K562 (cell line): ENCODE results near the gene DNER. TPM values are rescaled to one million over a fixed set of nuclear protein-coding genes. Genes with fewer than 3 reads are reported as not detected.

Experiments used
- ATAC-seq: fragments of 200-7000 bp; cut with Tn5 transposase; 3 replicates; pipeline ENCODE4 v1.9.1; 2020; ENCODE audit warnings: moderate library complexity
- BruUV-seq: library from RNA; stranded (reverse); fragments of 400-500 nt; replicated peaks from 2 replicates; lab custom pipeline; 2021; lab: Mats Ljungman, UMichigan
- CTCF ChIA-PET: fragments of 300-600 bp; formaldehyde crosslinking; extraction: SDS; loops from one replicate; lab custom pipeline; 2021; ENCODE audit warnings: low intra/inter-chr PET ratio; lab: Yijun Ruan, JAX
- POLR2A ChIA-PET: fragments of 300-600, 350-650 bp; sonication (Branson Sonifier 250); formaldehyde crosslinking; extraction: SDS; loops from one replicate; lab custom pipeline; 2021; ENCODE audit warnings: antibody characterized with exemption, inconsistent platforms; lab: Yijun Ruan, JAX
- DNase-seq, 4 experiments: peaks; one replicate each; pipeline versions ENCODE4 v3.0.0 to v3.0.0-alpha.2; 2011 to 2018; ENCODE audit warnings: low spot score in 3 of 4, mixed read lengths in 3 of 4; ENCODE audit errors: extremely low read depth in 1 of 4
- FAIRE-seq: peaks from 2 replicates; lab custom pipeline; 2011; peaks lifted over from hg19 to GRCh38; lab: Jason Lieb, UNC
- H2AFZ ChIP-seq: 2 replicates; pipeline ENCODE4 v1.6.0; 2011; ENCODE audit warnings: low read depth, low read length, control low read depth, inconsistent platforms
- H3K27ac ChIP-seq: fragments of 200-600 bp; 3 replicates; pipeline ENCODE4 v1.8.0; 2011; ENCODE audit warnings: low read depth, mild to moderate bottlenecking, control low read depth, inconsistent platforms, low read length, moderate library complexity, mixed read lengths; ENCODE audit errors: extremely low read depth
- H3K27me3 ChIP-seq, 2 experiments: fragments of 300-600 bp in 1 of 2; 2 replicates in 1 of 2; 3 replicates in 1 of 2; pipeline versions ENCODE4 v1.6.0 to v1.8.0; 2011; ENCODE audit warnings: inconsistent platforms in 2 of 2, low read length in 2 of 2, mild to moderate bottlenecking in 1 of 2, mixed read lengths in 1 of 2, moderate library complexity in 1 of 2; ENCODE audit not compliant: control insufficient read depth in 2 of 2, insufficient read depth in 2 of 2
- H3K36me3 ChIP-seq: fragments of 300-600 bp; 3 replicates; pipeline ENCODE4 v1.8.0; 2011; ENCODE audit warnings: mild to moderate bottlenecking, low read length, inconsistent platforms; ENCODE audit not compliant: control insufficient read depth, insufficient read depth
- H3K4me1 ChIP-seq, 2 experiments: fragments of 200-600 bp in 1 of 2; replicated peaks in 1 of 2; 2 replicates in 1 of 2; 3 replicates in 1 of 2; pipeline versions ENCODE4 v1.5.1 to v1.8.0; 2011; ENCODE audit warnings: inconsistent platforms in 2 of 2, low read length in 2 of 2, mild to moderate bottlenecking in 1 of 2, mixed read lengths in 1 of 2, moderate library complexity in 1 of 2; ENCODE audit not compliant: control insufficient read depth in 2 of 2, insufficient read depth in 2 of 2
- H3K4me2 ChIP-seq: 2 replicates; pipeline ENCODE4 v1.6.1; 2011; ENCODE audit warnings: low read length, control low read depth, inconsistent platforms, mixed read lengths; ENCODE audit not compliant: insufficient read depth
- H3K4me3 ChIP-seq: fragments of 200-600 bp; sonication (generic), shearing (Covaris generic); 2 replicates; pipeline ENCODE4 v1.5.1; 2016; ENCODE audit warnings: control low read depth, inconsistent platforms
- H3K79me2 ChIP-seq: fragments of 200-600 bp; 3 replicates; pipeline ENCODE4 v1.8.0; 2011; ENCODE audit warnings: low read length, inconsistent platforms; ENCODE audit not compliant: control insufficient read depth, insufficient read depth
- H3K9ac ChIP-seq, 2 experiments: 2 replicates each; pipeline versions ENCODE4 v1.6.0 to v1.6.1; 2011; ENCODE audit warnings: low read depth in 2 of 2, low read length in 2 of 2, control low read depth in 1 of 2, inconsistent platforms in 1 of 2, mild to moderate bottlenecking in 1 of 2, mixed read lengths in 1 of 2; ENCODE audit not compliant: insufficient read depth in 1 of 2
- H3K9me1 ChIP-seq: one replicate; pipeline ENCODE4 v1.6.0; 2011; ENCODE audit warnings: inconsistent platforms, mild to moderate bottlenecking, low read length, moderate library complexity; ENCODE audit not compliant: control insufficient read depth, insufficient read depth
- H3K9me3 ChIP-seq: replicated peaks from 2 replicates; pipeline ENCODE4 v1.5.1; 2011; ENCODE audit warnings: low read depth, low read length, inconsistent platforms; ENCODE audit not compliant: control insufficient read depth, insufficient read depth
- H4K20me1 ChIP-seq: replicated peaks from 2 replicates; pipeline ENCODE4 v1.6.1; 2011; ENCODE audit warnings: low read length, inconsistent platforms, mixed read lengths; ENCODE audit not compliant: control insufficient read depth, insufficient read depth
- ARID4B ChIP-seq: sonication (generic); formaldehyde crosslinking; IDR thresholded peaks from 2 replicates; pipeline ENCODE4 v1.8.0; 2022; ENCODE audit warnings: mild to moderate bottlenecking, missing genetic modification reagents
- CBFA2T2 ChIP-seq: fragments of 450-650 bp; conservative IDR thresholded peaks from 2 replicates; pipeline ENCODE4 v1.6.1; 2017; ENCODE audit warnings: mild to moderate bottlenecking
- CBFA2T3 ChIP-seq: fragments of 450-650 bp; IDR thresholded peaks from 2 replicates; pipeline ENCODE4 v1.6.1; 2017
- FOXJ2 ChIP-seq: fragments of 200-800 bp; sonication (Bioruptor generic); IDR thresholded peaks from 2 replicates; pipeline ENCODE4 v1.6.1; 2016; ENCODE audit warnings: missing genetic modification characterization, missing compliant biosample characterization
- GATAD2A ChIP-seq: fragments of 450-650 bp; IDR thresholded peaks from 2 replicates; pipeline ENCODE4 v1.6.1; 2017
- KAT8 ChIP-seq: fragments of 450-650 bp; IDR thresholded peaks from 2 replicates; pipeline ENCODE4 v1.6.1; 2016; ENCODE audit warnings: low read depth, mild to moderate bottlenecking
- MCM7 ChIP-seq, 2 experiments: fragments of 450-650 bp; IDR thresholded peaks; 2 replicates each; pipeline ENCODE4 v1.6.1; 2016 to 2018
- NFRKB ChIP-seq: fragments of 450-650 bp; IDR thresholded peaks from 2 replicates; pipeline ENCODE4 v1.6.1; 2016; ENCODE audit warnings: low read depth
- NR3C1 ChIP-seq: sonication (generic); formaldehyde crosslinking; IDR thresholded peaks from 2 replicates; pipeline ENCODE4 v1.8.1; 2022; ENCODE audit warnings: missing genetic modification reagents
- PURB ChIP-seq: sonication (generic); formaldehyde crosslinking; IDR thresholded peaks from 2 replicates; pipeline ENCODE4 v1.9.0; 2021; ENCODE audit warnings: low read depth, mild to moderate bottlenecking, missing genetic modification reagents
- TAL1 ChIP-seq: fragments of 450-650 bp; IDR thresholded peaks from 2 replicates; pipeline ENCODE4 v1.6.1; 2016; ENCODE audit warnings: mild to moderate bottlenecking
- TFAM ChIP-seq: fragments of 250-450 bp; sonication (Bioruptor Pico); conservative IDR thresholded peaks from 2 replicates; pipeline ENCODE4 v1.5.0; 2021; ENCODE audit warnings: mild to moderate bottlenecking, moderate library complexity
- ZBED1 ChIP-seq: IDR thresholded peaks from 2 replicates; pipeline ENCODE4 v1.6.1; 2014
- ZNF140 ChIP-seq: fragments of 250-450 bp; sonication (Bioruptor Pico); IDR thresholded peaks from 2 replicates; pipeline ENCODE4 v1.8.0; 2021; ENCODE audit warnings: moderate library complexity, mild to moderate bottlenecking, inconsistent platforms
- ZNF146 ChIP-seq: IDR thresholded peaks from one replicate; pipeline ENCODE4 v1.6.1; 2018; ENCODE audit warnings: missing compliant biosample characterization; ENCODE audit not compliant: unreplicated experiment
- ZNF212 ChIP-seq: fragments of 450-650 bp; formaldehyde crosslinking; IDR thresholded peaks from 2 replicates; pipeline ENCODE4 v1.4.0; 2020; ENCODE audit warnings: mild to moderate bottlenecking
- ZNF444 ChIP-seq: fragments of 250-450 bp; sonication (Bioruptor Pico); IDR thresholded peaks from 2 replicates; pipeline ENCODE4 v1.4.0; 2020; ENCODE audit warnings: mild to moderate bottlenecking, moderate library complexity
- ZNF764 ChIP-seq: fragments of 250-450 bp; sonication (Bioruptor Pico); IDR thresholded peaks from 2 replicates; pipeline ENCODE4 v1.4.0; 2020; ENCODE audit warnings: low read depth, mild to moderate bottlenecking, moderate library complexity
- WGBS: fragments of 100-300 bp; shearing (Covaris generic); methylation state at CpG from one replicate; pipeline ENCODE4 v1.1.6; 2016; ENCODE audit warnings: low coverage, mixed read lengths; ENCODE audit not compliant: insufficient coverage; ENCODE audit errors: missing lambda C conversion rate; 5-methylcytosine and 5-hydroxymethylcytosine counted together
- in situ Hi-C: fragments of 300-500 bp; cut with MboI; formaldehyde crosslinking; loops from 4 replicates; pipeline ENCODE4 v1.15.0; 2018; ENCODE audit warnings: inconsistent platforms, mixed read lengths
- intact Hi-C: fragments of 100-400 bp; cut with micrococcal nuclease; formaldehyde crosslinking; loops from 2 replicates; pipeline ENCODE4 v1.14.2; 2022
- polyA plus RNA-seq, 8 experiments: library from polyadenylated mRNA; depleted of rRNA in 4 of 8; stranded (reverse) in 5 of 8; unstranded in 3 of 8; fragments of >200 nt; fragmentation: Nextera tagmentation in 2 of 8; fragmentation: Illumina TruSeq in 1 of 8; extraction: Ambion mirVana in 2 of 8; extraction: Trizol in 1 of 8; gene quantifications; 2 replicates each; pipeline versions ENCODE4 v1.2.1 to v1.2.3, GENCODE V29; 2011 to 2014; ENCODE audit warnings: inconsistent platforms in 1 of 8, missing spikeins in 1 of 8
- total RNA-seq, 7 experiments: library from RNA; depleted of rRNA in 6 of 7; stranded (reverse); fragments of >200 nt in 6 of 7; fragmentation: Illumina TruSeq in 2 of 7; extraction: Trizol in 2 of 7; gene quantifications; 2 replicates each; pipeline versions ENCODE4 v1.2.1 to v1.2.3, GENCODE V29; 2011 to 2021; ENCODE audit warnings: low replicate concordance in 1 of 7
- TF ChIP-seq, protein P1 (sequence below): fragments of 450-650 bp; formaldehyde crosslinking; IDR thresholded peaks from 2 replicates; pipeline ENCODE4 v1.4.0; 2022; ENCODE audit warnings: mild to moderate bottlenecking, moderate library complexity
- TF ChIP-seq, protein P2 (sequence below): fragments of 450-650 bp; formaldehyde crosslinking; IDR thresholded peaks from 2 replicates; pipeline ENCODE4 v1.4.0; 2020; ENCODE audit warnings: mild to moderate bottlenecking

DNER gene
- total and polyA plus RNA-seq, 9 of the 15 experiments (the other 6 are each of a cell fraction or from before 2014, with no cell fraction given): not detected

DNA sequence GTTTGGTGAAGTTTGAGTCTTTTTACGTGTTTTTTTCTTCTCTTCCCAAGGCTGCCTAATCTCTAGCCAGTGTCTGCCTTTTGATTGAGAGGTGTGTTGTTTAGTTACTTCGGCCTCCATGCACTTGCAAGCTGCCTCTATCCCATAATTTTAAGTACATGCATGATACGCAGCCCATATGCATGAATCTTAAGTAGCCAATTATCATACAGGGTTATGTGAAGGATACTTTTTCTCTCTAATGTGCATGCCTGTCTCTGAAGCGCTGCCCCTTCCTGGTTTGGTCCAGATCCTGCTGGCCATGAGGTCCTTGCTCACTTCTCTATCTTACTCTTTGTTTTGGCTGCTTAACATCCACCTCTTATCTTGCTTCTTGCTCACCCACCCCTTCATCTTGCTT lies 369.4 kb downstream of the DNER start:
- no peak for FAIRE-seq
- ATAC-seq: no peak
- no peaks in the 10 kb centered on the region for H3K36me3 ChIP-seq

More for the DNA sequence above, 369.4 kb downstream of the DNER start:
- Histone ChIP-seq H3K27ac (no peak overlapping the region), H3K9me3 (no peaks in the 10 kb centered on the region), H2AFZ (no peak overlapping the region), H3K9me1 (no peaks in the 10 kb centered on the region), H3K4me2 (no peak overlapping the region), H3K9ac (no peak overlapping the region), H3K4me3 (no peak overlapping the region), H3K4me1 (no peaks in the 10 kb centered on the region), H3K79me2 (no peaks in the 10 kb centered on the region), H4K20me1 (no peaks in the 10 kb centered on the region), H3K27me3 (no peaks in the 10 kb centered on the region)
- BruUV-seq: no TSS peak
- no peak for DNase-seq
- ChIA-PET POLR2A (no interaction called here), CTCF (no interaction called here)
- in situ Hi-C loops (no loop called here), intact Hi-C loops (no loop called here)
- TF ChIP-seq KAT8: no peak
- TF ChIP-seq ZNF444 (CRISPR knock-in tag): no peak
- no peak for TF ChIP-seq ZNF212 (CRISPR knock-in tag)
- no peak for TF ChIP-seq PURB (CRISPR knock-in tag)
- no peak for TF ChIP-seq NR3C1 (CRISPR knock-in tag)
- no peak for TF ChIP-seq ARID4B (CRISPR knock-in tag)
- no peak for TF ChIP-seq GATAD2A
- TF ChIP-seq FOXJ2 (tag): no peak
- TF ChIP-seq TFAM (CRISPR knock-in tag): no peak
- TF ChIP-seq MCM7 (IDR thresholded peaks at IDR 0.05): no peak
- TF ChIP-seq, protein P1, sequence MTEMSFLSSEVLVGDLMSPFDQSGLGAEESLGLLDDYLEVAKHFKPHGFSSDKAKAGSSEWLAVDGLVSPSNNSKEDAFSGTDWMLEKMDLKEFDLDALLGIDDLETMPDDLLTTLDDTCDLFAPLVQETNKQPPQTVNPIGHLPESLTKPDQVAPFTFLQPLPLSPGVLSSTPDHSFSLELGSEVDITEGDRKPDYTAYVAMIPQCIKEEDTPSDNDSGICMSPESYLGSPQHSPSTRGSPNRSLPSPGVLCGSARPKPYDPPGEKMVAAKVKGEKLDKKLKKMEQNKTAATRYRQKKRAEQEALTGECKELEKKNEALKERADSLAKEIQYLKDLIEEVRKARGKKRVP (CRISPR knock-in tag): no peak
- TF ChIP-seq TAL1: no peak
- TF ChIP-seq CBFA2T2: no peak
- TF ChIP-seq ZBED1: no peak
- no peak for TF ChIP-seq NFRKB
- TF ChIP-seq, protein P2, sequence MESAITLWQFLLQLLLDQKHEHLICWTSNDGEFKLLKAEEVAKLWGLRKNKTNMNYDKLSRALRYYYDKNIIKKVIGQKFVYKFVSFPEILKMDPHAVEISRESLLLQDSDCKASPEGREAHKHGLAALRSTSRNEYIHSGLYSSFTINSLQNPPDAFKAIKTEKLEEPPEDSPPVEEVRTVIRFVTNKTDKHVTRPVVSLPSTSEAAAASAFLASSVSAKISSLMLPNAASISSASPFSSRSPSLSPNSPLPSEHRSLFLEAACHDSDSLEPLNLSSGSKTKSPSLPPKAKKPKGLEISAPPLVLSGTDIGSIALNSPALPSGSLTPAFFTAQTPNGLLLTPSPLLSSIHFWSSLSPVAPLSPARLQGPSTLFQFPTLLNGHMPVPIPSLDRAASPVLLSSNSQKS (CRISPR knock-in tag): no peak
- TF ChIP-seq ZNF764 (CRISPR knock-in tag): no peak
- no peak for TF ChIP-seq ZNF146
- TF ChIP-seq ZNF140 (CRISPR knock-in tag): no peak
- no peak for TF ChIP-seq CBFA2T3
- 4% methylated on average over 4 of the region's 4 CpGs for WGBS
